GM12878 (cell line): Measurements from ENCODE around the gene SEPHS2. TPM values are rescaled to one million over a fixed set of nuclear protein-coding genes. Genes with fewer than 3 reads are reported as not detected.
A peak's percentile ranks its signal among the peaks of the same experiment; 100 is the strongest.

Experiments used
- ATAC-seq: fragments of 200-7000 bp; cut with Tn5 transposase; 3 replicates; pipeline ENCODE4 v1.9.1; 2020; ENCODE audit warnings: mild to moderate bottlenecking, moderate library complexity
- BruUV-seq: library from RNA; stranded (reverse); fragments of 400-500 nt; replicated peaks from 2 replicates; lab custom pipeline; 2021; lab: Mats Ljungman, UMichigan
- CTCF ChIA-PET: fragments of 300-600 bp; sonication (Branson Sonifier 250); formaldehyde crosslinking; extraction: SDS; loops from one replicate; lab custom pipeline; 2021; ENCODE audit warnings: inconsistent platforms; lab: Yijun Ruan, JAX
- POLR2A ChIA-PET: fragments of 350-600 bp; formaldehyde crosslinking; extraction: SDS; loops from one replicate; lab custom pipeline; 2021; ENCODE audit warnings: inconsistent platforms; lab: Charles Lee
- RAD21 ChIA-PET: fragments of 300-600 bp; sonication (Branson Sonifier 250); formaldehyde crosslinking; loops from one replicate; lab custom pipeline; 2023; ENCODE audit warnings: antibody characterized with exemption; ENCODE audit not compliant: unreplicated experiment; lab: Charles Lee
- SMC1A ChIA-PET: fragments of 300-600 bp; sonication (Branson Sonifier 250); formaldehyde crosslinking; loops from one replicate; lab custom pipeline; 2023; ENCODE audit not compliant: unreplicated experiment, uncharacterized antibody; lab: Charles Lee
- DNase-seq: peaks from one replicate; pipeline ENCODE4 v3.0.0-alpha.2; 2011; ENCODE audit warnings: low read depth, low spot score
- FAIRE-seq: peaks from 3 replicates; lab custom pipeline; 2011; peaks lifted over from hg19 to GRCh38; lab: Jason Lieb, UNC
- H2AFZ ChIP-seq: 2 replicates; pipeline ENCODE4 v1.6.0; 2011; ENCODE audit warnings: low read depth, low read length, control low read depth; ENCODE audit not compliant: control insufficient read depth
- H3K27ac ChIP-seq: 2 replicates; pipeline ENCODE4 v1.5.1; 2011; ENCODE audit warnings: control low read depth; ENCODE audit not compliant: control insufficient read depth, insufficient read depth
- H3K27me3 ChIP-seq, 2 experiments: replicated peaks in 1 of 2; 2 replicates each; pipeline versions ENCODE4 v1.6.0 to v1.6.1; 2011; ENCODE audit warnings: low read length in 1 of 2; ENCODE audit not compliant: control insufficient read depth in 2 of 2, insufficient read depth in 2 of 2
- H3K36me3 ChIP-seq, 2 experiments: 2 replicates each; pipeline ENCODE4 v1.5.1; 2011; ENCODE audit warnings: low read length in 1 of 2; ENCODE audit not compliant: control insufficient read depth in 2 of 2, insufficient read depth in 2 of 2
- H3K4me1 ChIP-seq: 2 replicates; pipeline ENCODE4 v1.6.1; 2011; ENCODE audit warnings: mild to moderate bottlenecking, low read length, moderate library complexity, mixed read lengths; ENCODE audit not compliant: control insufficient read depth, insufficient read depth
- H3K4me2 ChIP-seq: 2 replicates; pipeline ENCODE4 v1.6.0; 2011; ENCODE audit warnings: control low read depth; ENCODE audit not compliant: control insufficient read depth, insufficient read depth
- H3K4me3 ChIP-seq: fragments of 200-600 bp; sonication (generic); 2 replicates; pipeline ENCODE4 v1.5.1; 2016
- H3K79me2 ChIP-seq: 2 replicates; pipeline ENCODE4 v1.6.0; 2011; ENCODE audit warnings: low read length; ENCODE audit not compliant: control insufficient read depth, insufficient read depth
- H3K9ac ChIP-seq: 2 replicates; pipeline ENCODE4 v1.8.0; 2011; ENCODE audit warnings: low read length, control low read depth, mixed read lengths; ENCODE audit not compliant: control insufficient read depth, insufficient read depth
- H3K9me3 ChIP-seq: replicated peaks from 3 replicates; pipeline ENCODE4 v1.5.1; 2011; ENCODE audit warnings: mild to moderate bottlenecking, low read length; ENCODE audit not compliant: control insufficient read depth, insufficient read depth
- H4K20me1 ChIP-seq: 2 replicates; pipeline ENCODE4 v1.6.0; 2011; ENCODE audit not compliant: control insufficient read depth, insufficient read depth
- CBX3 ChIP-seq: fragments of 200-600 bp; sonication (generic); IDR thresholded peaks from 2 replicates; pipeline ENCODE4 v1.6.1; 2016; ENCODE audit warnings: low read depth, borderline replicate concordance
- GABPA ChIP-seq: IDR thresholded peaks from 2 replicates; pipeline ENCODE4 v1.6.1; 2014; ENCODE audit warnings: antibody characterized with exemption, low read depth, mild to moderate bottlenecking, inconsistent platforms
- IKZF1 ChIP-seq: fragments of 450-650 bp; conservative IDR thresholded peaks from 2 replicates; pipeline ENCODE4 v1.6.1; 2017; ENCODE audit warnings: antibody characterized with exemption, mild to moderate bottlenecking
- MLLT1 ChIP-seq: fragments of 450-650 bp; IDR thresholded peaks from 2 replicates; pipeline ENCODE4 v1.6.1; 2016; ENCODE audit warnings: mild to moderate bottlenecking
- WGBS: methylation state at CpG from one replicate; pipeline ENCODE4 v1.1.6; 2016; ENCODE audit warnings: low lambda C conversion rate; ENCODE audit not compliant: insufficient replicate concordance, insufficient coverage; ENCODE audit errors: missing lambda C conversion rate; 5-methylcytosine and 5-hydroxymethylcytosine counted together
- in situ Hi-C: fragments of 300-500 bp; cut with MboI; formaldehyde crosslinking; loops from 9 replicates; pipeline ENCODE4 v1.14.3; 2018; ENCODE audit warnings: mixed read lengths
- intact Hi-C: fragments of 100-400 bp; cut with micrococcal nuclease; formaldehyde crosslinking; loops from one replicate; pipeline ENCODE4 v1.14.2; 2022; ENCODE audit not compliant: unreplicated experiment
- polyA plus RNA-seq, 11 experiments: library from polyadenylated mRNA; depleted of rRNA in 4 of 11; unstranded in 6 of 11; stranded (reverse) in 5 of 11; fragments of >200 nt; fragmentation: Nextera tagmentation in 4 of 11; fragmentation: Illumina TruSeq in 1 of 11; extraction: Ambion mirVana in 4 of 11; extraction: Trizol in 1 of 11; gene quantifications; 1 replicate in 1 of 11; 2 replicates in 10 of 11; pipeline versions ENCODE4 v1.2.1 to v1.2.3, GENCODE V29; 2011 to 2016; ENCODE audit warnings: inconsistent platforms in 2 of 11, missing spikeins in 2 of 11, low read depth in 1 of 11
- total RNA-seq, 4 experiments: library from RNA; depleted of rRNA in 3 of 4; stranded (reverse); fragments of >200 nt in 3 of 4; fragmentation: Illumina TruSeq in 1 of 4; extraction: Trizol in 1 of 4; gene quantifications; 2 replicates each; pipeline versions ENCODE4 v1.2.1 to v1.2.3, GENCODE V29; 2013 to 2021

The SEPHS2 gene
- total and polyA plus RNA-seq, 10 of the 15 experiments (the other 5 are each of a cell fraction or from before 2014, with no cell fraction given) = 21.6 to 99.8 (median 72.9) TPM

- TF ChIP-seq IKZF1 (0 out of 2 replicates have a peak, but pooled peaks have one; percentile 21), CBX3 (no peak)
Measured at GRCh38 chr16:30439720-30440348, 5.8 kb downstream of the SEPHS2 start (continued).

DNA sequence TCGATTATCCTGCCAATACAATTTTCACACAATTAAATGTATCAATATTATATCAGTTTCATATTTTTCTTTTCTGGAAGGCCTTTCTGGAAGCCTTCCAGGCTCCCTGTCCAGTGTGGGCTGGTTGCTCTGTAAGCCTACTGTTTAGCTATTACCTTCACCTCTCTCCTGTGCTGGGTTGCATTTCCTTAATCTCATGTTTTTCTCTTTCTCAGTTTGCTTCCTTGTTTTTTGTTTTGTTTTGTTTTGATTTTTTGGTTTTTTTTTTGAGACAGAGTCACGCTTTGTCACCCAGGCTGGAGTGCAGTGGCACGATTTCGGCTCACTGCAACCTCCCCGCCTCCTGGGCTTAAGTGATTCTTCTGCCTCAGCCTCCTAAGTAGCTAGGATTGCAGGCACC, 6.8 kb downstream of the SEPHS2 start:
- intact Hi-C loops (no loop called here), in situ Hi-C loops (no loop called here)
- no peaks in the 10 kb centered on the region for H3K9me3 ChIP-seq
- H3K27ac ChIP-seq = no peak overlapping the region
- H3K9ac ChIP-seq = no peak overlapping the region
- no TSS peak for BruUV-seq
- no peak overlapping the region; the same call in 1 of the 2 replicates for H3K4me2 ChIP-seq
- no peaks in the 10 kb centered on the region; the same call in 1 of the 2 replicates for H3K79me2 ChIP-seq
- peaks cover 9% of the 10 kb centered on the region for H3K4me1 ChIP-seq
- WGBS = 32% methylated on average over 5 of the region's 5 CpGs
- no peak for DNase-seq
- no peaks in the 10 kb centered on the region for H3K27me3 ChIP-seq
- POLR2A ChIA-PET = interaction anchor here (0.6 to 2.6 kb wide), 5 partner anchors 9 to 236 kb away, joined by 3 to 10 read pairs (median 4); partner anchors contain the start of gene DCTPP1
- no peak; the same call in 2 of the 3 replicates for ATAC-seq
- TF ChIP-seq MLLT1 (peak; percentile 35; the same call in 1 of the 2 replicates), GABPA (no peak)
- TF ChIP-seq, all 136 proteins: peak for 1
- H2AFZ ChIP-seq = no peak overlapping the region; the same call in 1 of the 2 replicates
- H3K4me3 ChIP-seq = no peak overlapping the region
- H4K20me1 ChIP-seq = no peaks in the 10 kb centered on the region
- CTCF ChIA-PET = interaction anchor here (1.2 to 1.8 kb wide), 3 partner anchors 9 to 160 kb away, joined by 5 to 9 read pairs (median 6); partner anchors contain the start of gene DCTPP1
- SMC1A ChIA-PET = interaction anchor here (0.6 to 4.1 kb wide), 3 partner anchors 9 to 38 kb away, joined by 4 to 18 read pairs (median 5); partner anchors contain the start of gene DCTPP1
- FAIRE-seq = no peak
- RAD21 ChIA-PET = interaction anchor here (1.0 to 2.5 kb wide), 3 partner anchors 9 to 128 kb away, joined by 3 to 10 read pairs (median 5); partner anchors contain the start of gene DCTPP1
- peaks cover 0 to 2% of the 10 kb centered on the region in 2 experiments; a peak in 2 of 4 replicates for H3K36me3 ChIP-seq
